HG02981 (cell line): ENCODE results near the gene DNAJA3.

Experiments used
- ATAC-seq: cut with Tn5 transposase; IDR thresholded peaks from one replicate; pipeline ENCODE4 v1.9.1; 2021; ENCODE audit warnings: mild to moderate bottlenecking, moderate library complexity; ENCODE audit not compliant: unreplicated experiment

The DNAJA3 gene

DNA sequence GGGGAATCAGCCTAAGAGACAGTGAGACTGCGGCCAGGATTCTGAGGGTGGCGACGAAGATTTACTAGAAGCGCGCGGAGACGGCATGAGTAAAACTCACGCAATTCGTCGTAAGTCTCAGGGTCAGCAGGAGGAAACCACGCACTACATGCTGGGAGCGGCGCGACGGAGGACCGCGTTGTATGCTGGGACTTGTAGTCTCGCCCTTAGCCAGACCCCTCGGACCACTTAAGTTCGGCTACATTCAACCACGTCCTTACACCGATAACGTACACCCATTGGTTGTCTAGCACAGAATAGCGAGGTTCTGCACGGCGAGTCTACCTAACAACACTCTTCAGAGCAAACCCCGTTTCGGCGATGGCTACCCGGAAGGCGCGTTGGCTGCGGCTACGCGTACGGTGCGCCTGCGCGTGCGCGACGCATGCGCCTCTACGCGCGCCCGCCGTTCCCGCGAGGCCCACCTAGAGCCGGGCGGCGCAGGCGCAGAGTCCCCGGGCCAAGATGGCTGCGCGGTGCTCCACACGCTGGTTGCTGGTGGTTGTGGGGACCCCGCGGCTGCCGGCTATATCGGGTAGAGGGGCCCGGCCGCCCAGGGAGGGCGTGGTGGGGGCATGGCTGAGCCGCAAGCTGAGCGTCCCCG lies at the start of gene DNAJA3:
TSS of gene DNAJA3 (plus strand) at position 491 of the 643 bp plus-strand sequence. CDS start at position 505, 14 bp downstream.
- peak; percentile 84 for ATAC-seq

DNA sequence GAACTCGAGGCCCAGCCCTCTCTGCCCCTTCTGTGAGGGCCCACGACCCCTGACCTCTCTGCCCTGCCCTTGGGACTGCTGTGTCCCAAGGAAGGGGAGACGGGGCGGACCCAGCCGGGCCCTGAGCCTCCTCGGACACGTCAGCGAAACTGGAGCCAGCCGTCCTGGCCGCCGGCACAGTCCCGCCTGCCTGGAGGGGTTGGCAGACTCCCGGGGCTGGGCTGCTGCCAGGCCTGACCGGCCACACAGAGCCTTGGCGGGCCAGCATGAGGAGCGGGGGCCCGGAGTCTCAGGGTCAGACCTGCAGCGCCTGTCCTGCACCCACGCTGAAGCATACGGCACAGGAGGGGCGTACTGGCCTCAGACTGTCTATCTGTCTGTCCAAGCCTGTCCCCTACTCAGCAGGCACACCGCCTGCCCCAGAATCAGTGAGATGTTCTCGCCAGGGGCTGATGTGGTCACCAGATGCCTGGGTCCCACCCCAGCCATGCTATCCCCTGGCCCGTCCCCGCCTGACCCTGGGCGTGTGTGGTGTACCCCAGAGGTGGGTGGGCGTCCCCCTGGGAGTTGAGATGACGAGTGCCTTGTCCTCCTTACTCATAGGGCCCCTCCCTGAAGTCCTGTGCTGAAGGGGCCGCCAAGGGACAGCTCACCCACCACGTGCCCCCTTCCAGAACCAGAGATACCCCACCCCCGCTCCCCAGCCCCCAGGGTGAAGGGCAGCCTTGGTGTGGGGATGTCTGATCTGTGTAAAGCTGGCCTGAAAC lies 49.4 kb upstream of the DNAJA3 start:
- ATAC-seq = no peak

DNA sequence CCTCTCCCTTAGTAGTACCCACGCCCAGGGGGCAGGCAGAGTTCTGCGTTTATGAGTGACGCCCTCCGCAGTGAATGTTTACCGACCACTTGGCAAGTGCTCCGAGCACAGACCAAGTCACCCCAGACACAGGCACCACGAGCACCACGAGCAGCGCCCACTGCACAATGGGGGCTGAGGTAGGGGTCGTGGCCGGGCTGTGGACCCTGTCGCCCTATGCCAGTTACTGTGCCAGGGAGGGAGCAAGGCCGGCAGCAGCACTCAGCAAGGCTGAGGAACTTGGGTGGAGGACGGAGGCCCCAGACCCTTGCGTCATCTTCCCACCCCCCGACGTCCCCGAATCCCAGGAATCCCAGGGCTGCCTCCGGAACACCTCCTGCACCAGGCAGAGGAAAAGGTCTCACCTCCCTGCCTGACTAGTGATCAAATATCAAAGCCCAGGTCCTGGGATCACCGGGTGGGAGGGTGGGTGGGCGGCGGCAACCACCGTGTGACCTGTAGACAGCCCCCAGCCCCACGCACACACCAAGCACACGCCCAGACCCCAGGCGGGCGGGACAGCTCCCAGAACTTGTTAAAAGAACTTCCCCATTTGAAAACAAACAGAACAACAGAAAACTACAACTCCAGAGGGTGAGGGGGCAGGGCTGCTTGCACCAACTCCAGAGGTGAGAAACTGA lies 48.6 kb upstream of the DNAJA3 start:
- no peak for ATAC-seq

DNA sequence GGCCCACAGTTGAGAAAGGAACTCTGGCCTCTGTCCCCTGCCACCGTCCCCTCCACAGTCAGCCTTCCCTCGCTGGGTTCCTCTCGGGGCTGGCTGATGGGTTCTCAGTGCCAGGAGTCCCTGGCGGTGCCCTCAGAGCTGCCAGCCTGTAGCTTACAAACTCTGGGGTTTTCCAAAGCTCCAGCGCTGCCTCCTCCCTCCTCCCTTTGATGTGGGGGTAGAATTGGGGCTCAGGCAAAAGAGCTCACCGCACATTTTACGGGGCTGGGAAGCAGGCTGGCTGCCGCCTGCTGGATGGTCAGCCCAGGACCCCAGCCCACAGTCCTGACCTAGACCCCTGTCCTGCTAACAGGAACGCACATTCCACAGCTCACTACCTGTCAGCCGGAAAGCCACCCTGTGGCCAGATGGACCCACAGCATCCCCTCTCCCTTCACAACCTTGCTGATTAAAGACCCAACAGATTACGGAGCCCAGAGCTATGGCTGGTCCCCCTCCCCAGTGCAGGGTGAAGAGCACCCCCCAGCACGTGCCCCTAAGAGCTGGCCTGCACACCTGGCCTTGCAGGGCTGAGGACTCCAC lies 48.0 kb upstream of the DNAJA3 start:
- ATAC-seq = no peak

DNA sequence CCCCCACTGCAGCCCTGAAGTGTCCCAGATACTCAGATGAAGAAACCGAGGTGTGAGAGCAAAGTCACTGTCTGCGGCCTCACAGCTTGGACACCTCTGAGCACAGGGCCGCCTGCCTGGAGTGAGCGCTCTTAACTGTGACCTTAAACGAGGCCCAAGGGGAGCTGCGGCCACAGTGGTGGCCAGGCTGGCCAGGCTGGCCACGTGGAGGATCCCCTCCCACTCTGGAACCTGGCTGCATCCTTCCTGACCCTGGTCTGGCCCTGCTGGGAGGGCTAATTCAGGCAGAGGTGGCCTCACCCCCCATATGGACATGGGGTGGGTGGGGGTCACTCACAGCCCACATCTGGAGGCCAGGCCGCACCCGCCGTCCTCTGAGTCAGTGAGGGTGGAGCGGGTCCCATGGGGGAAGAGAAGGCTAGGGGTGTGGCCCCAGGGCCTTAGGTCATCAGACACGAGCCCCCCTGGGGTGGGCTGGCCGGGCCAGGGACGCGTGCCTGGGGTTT lies 47.5 kb upstream of the DNAJA3 start:
- ATAC-seq = no peak

DNA sequence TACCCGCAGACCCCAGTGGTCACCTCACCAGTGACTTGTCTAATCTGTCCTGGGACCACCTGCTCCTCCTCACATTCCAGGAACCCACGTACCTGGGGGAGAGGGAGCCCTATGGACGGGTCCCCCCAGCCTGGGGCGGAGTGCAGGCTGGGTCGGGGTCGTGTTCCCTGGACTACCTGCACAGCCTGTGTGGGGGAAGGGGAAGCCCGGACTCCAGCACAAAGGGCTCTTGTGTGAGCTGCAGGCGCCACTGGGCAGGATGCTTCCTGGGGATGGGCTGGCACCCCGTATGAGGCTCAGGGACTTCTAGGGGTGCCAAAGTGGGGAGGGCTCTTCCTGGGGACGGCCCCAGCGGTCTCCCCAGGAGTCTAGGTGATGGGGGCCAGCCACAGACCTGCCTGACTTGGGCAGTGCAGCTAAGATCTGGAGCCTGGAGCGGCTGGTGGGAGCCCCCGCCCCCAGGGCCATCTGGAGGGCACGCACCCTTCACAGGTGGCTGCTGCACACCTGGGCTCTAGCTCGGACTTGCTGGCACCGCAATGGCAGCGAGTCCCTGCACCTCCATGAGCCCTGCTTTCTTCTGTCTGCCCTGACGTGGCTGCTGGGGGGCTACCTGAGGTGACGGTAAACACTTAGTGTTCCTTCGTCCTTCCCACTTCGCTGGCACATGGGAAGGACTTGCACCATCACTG lies 46.5 kb upstream of the DNAJA3 start:
- ATAC-seq = no peak

DNA sequence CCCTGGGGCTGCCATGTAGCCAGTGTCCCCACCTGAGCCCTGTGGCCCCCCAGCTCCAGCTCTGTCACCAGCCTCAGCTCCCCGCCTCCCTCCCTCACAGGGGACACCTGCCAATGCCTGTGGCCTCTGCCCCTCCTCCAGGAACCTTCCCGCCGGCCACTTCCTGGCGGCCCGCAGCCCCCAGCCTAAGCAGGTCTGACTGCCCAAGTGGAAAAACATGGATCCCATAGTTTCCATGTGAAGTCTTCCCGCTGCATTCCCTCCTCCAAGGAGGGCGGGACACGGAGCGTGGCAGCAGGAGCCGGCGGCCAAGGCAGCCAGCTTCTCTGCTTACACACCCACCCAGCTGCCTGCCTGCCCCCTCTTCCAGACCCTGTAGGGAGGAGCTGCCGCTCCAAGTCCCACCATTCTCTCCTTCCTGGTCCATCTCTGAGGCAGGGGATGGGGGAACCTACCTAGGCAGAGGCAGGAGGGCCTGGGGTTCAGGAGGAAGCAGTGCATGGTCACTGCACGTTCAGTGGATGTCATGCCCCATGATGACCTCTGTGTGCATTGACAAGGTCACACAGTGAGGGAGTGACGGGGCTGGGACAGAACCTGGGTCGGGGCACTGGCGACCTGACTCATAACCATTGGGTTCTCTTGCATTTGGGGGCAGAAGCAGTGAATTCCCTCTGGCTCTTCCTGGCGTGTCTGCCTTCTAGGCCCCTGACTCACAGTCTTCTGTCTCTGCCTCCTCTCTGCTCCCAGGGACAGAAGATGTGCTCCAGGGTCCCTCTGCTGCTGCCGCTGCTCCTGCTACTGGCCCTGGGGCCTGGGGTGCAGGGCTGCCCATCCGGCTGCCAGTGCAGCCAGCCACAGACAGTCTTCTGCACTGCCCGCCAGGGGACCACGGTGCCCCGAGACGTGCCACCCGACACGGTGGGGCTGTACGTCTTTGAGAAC lies 45.3 kb upstream of the DNAJA3 start:
- ATAC-seq = no peak

DNA sequence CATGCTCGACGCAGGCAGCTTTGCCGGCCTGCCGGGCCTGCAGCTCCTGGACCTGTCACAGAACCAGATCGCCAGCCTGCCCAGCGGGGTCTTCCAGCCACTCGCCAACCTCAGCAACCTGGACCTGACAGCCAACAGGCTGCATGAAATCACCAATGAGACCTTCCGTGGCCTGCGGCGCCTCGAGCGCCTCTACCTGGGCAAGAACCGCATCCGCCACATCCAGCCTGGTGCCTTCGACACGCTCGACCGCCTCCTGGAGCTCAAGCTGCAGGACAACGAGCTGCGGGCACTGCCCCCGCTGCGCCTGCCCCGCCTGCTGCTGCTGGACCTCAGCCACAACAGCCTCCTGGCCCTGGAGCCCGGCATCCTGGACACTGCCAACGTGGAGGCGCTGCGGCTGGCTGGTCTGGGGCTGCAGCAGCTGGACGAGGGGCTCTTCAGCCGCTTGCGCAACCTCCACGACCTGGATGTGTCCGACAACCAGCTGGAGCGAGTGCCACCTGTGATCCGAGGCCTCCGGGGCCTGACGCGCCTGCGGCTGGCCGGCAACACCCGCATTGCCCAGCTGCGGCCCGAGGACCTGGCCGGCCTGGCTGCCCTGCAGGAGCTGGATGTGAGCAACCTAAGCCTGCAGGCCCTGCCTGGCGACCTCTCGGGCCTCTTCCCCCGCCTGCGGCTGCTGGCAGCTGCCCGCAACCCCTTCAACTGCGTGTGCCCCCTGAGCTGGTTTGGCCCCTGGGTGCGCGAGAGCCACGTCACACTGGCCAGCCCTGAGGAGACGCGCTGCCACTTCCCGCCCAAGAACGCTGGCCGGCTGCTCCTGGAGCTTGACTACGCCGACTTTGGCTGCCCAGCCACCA lies 44.4 kb upstream of the DNAJA3 start:
- ATAC-seq = no peak

DNA sequence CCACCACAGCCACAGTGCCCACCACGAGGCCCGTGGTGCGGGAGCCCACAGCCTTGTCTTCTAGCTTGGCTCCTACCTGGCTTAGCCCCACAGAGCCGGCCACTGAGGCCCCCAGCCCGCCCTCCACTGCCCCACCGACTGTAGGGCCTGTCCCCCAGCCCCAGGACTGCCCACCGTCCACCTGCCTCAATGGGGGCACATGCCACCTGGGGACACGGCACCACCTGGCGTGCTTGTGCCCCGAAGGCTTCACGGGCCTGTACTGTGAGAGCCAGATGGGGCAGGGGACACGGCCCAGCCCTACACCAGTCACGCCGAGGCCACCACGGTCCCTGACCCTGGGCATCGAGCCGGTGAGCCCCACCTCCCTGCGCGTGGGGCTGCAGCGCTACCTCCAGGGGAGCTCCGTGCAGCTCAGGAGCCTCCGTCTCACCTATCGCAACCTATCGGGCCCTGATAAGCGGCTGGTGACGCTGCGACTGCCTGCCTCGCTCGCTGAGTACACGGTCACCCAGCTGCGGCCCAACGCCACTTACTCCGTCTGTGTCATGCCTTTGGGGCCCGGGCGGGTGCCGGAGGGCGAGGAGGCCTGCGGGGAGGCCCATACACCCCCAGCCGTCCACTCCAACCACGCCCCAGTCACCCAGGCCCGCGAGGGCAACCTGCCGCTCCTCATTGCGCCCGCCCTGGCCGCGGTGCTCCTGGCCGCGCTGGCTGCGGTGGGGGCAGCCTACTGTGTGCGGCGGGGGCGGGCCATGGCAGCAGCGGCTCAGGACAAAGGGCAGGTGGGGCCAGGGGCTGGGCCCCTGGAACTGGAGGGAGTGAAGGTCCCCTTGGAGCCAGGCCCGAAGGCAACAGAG lies 43.5 kb upstream of the DNAJA3 start:
- no peak for ATAC-seq

DNA sequence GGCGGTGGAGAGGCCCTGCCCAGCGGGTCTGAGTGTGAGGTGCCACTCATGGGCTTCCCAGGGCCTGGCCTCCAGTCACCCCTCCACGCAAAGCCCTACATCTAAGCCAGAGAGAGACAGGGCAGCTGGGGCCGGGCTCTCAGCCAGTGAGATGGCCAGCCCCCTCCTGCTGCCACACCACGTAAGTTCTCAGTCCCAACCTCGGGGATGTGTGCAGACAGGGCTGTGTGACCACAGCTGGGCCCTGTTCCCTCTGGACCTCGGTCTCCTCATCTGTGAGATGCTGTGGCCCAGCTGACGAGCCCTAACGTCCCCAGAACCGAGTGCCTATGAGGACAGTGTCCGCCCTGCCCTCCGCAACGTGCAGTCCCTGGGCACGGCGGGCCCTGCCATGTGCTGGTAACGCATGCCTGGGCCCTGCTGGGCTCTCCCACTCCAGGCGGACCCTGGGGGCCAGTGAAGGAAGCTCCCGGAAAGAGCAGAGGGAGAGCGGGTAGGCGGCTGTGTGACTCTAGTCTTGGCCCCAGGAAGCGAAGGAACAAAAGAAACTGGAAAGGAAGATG lies 42.8 kb upstream of the DNAJA3 start:
- ATAC-seq = no peak

DNA sequence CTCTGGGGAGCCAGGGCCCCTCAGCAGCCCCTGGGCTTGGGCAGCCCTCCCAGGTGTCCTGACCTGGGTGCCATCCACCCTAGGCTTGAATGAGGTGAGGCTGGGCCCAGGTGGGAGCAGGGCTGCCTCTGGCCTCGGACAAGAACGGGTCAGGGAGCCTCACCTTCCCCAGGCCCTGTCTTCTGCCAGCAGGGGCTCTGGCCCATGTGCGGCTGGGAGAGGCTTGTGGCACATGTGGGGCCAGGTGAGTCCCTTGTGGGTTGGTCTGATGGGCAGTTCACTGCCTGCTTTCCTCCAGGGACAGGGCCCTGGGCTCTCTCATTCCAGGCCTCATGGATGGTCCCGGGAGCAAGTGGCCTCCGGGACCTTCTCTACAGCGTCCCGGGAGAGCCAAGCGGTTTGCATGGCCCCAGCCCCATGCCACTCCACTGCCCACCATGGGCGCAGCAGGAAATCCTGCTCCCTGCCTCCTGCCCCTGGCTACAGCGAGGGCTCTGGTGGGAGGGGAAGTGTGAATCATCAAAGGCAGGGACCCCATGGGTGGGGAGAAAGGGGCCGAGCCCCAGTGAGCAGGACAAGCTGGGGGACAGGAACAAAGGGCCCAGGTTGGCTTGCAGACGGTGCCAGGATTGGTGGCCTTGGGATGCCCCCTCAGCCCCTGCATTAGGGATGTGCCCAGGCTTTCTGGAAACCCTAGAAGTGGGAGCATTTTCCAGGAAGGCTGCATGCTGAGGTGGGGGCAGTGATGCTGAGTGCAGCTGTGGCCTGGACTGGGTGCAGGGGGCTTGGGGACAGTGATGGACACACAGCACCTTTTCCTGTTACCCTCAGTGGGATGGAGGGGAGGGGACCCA lies 41.9 kb upstream of the DNAJA3 start:
- ATAC-seq = no peak

DNA sequence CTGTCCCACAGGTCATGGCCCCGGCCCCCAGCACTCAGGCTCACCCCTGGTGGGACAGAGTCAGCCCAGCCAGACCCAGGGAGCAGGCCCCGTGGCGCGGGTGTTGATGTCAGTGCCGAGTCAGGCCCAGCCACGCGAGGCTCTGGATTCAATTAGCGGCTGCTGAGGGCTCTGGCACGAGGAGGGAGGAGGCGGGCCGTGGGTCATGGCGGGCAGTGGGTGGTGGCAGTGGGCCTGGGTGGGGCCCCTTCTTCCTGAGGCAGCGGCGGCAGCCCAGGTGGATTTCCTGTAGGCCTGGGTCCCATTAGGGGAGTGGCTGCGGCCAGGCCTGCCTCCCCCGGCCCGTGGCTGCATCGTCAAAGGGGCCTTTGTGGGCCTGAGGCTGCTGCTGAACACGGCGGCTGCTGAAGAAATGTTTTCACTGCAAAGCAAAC lies 41.1 kb upstream of the DNAJA3 start:
- ATAC-seq = no peak

DNA sequence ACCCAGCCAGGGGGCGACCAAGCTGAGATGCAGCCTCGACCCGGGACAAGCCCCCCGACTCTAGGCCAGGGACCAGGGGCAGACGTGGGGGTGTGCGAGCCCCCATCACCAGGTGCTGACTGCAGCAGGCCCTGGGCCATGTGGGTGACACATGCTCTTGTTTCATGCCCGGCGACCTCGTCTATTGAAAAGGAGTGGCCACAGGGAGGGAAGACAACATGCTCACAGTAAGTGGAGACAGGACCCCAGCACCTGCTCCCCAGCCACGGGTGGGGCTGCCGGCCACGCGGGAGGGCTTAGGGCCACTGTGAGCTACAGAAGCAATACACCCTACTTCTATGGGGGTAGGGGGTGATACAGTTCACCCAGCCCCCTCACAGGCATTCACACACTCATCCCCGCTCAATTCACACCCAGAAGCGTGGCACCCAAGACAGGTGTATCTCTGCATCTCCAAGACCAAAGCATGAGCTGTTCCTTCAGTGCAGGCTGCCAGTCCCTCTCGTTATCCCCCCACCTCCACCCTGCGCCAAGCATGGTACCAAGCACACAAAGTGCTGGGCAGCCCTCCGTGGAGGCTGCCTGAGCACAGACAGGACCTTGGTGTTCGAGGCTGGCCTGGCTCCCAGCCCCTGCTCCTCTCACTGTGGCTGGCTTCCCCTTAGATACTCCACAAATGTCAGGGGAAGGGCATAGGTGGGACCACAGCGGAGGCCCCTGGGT lies 40.4 kb upstream of the DNAJA3 start:
- no peak for ATAC-seq

DNA sequence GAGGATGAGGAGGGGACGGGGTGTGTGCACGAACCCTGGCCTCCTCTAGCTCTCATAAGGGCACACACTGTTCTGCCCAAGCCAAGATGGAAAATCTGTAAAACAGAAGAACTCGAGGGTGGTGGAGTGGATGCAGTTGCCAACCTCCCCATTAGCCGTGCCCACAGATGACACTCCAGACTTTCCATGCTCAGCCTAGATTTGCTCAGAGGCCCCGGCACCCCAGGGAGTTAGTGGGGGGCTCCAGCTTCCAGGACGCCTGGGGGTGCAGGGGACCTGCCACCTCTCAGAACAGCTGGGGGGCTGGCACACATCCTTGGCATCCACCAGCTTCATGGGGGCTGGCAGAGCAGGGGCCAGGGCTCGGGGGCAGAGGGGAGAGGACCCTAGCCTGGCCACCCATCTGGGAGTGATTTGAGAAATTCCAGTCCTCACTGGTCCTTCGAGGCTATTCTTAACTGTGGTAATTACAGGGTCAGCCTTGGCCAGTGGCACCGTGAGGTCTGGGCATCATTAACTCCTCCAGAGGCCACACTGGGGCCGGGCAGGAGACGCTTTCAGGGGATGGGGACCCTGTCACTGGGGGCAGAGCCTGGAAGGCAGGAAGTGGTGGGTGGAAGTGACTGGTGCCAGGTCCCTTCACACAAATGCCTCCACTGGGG lies 39.7 kb upstream of the DNAJA3 start:
- no peak for ATAC-seq

DNA sequence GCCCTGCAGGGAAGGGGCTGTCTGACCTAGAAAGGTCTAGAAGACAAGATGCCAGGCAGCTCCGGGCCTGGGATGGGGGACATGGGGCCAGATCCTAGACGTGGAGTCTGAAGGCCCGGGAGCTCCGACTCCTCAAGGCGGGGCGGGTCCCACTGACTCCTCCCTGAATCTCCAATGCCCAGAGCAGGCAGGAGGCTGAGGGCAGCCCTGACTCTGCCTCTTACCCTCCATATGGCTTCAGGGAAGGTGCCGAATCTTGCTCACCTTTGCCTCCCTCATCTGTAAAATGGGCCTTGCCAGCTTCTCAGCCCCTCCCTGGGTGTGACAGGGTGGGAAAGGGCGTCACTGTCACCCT lies 39.2 kb upstream of the DNAJA3 start:
- ATAC-seq = no peak
